ENCODE data around the gene CRADD.
"Not testable (repeated sequence)": the region's sequence is repeated elsewhere in the genome, so short reads cannot be mapped to it uniquely, and the experiment has no call there.

The CRADD gene

GRCh38 chr12:93705237-93705636, 28.1 kb downstream of the CRADD start:
- DNase-seq (ENCODE audit: low read depth in 2 of 3, low spot score in 2 of 3) = no peak

GRCh38 chr12:93706387-93706786, 29.2 kb downstream of the CRADD start:
- DNase-seq (ENCODE audit: low read depth in 2 of 3, low spot score in 2 of 3) = no peak

GRCh38 chr12:93706824-93707223, 29.6 kb downstream of the CRADD start:
- DNase-seq (ENCODE audit: low read depth in 2 of 3, low spot score in 2 of 3) = no peak

- DNase-seq (ENCODE audit: low read depth in 2 of 3, low spot score in 2 of 3) = no peak
Observed at GRCh38 chr12:93707836-93708235, 30.7 kb downstream of the CRADD start.

GRCh38 chr12:93708952-93709351, 31.8 kb downstream of the CRADD start:
- DNase-seq (ENCODE audit: low read depth in 2 of 3, low spot score in 2 of 3) = no peak

- DNase-seq (ENCODE audit: low read depth in 2 of 3, low spot score in 2 of 3) = no peak
Observed at GRCh38 chr12:93709386-93709785, 32.2 kb downstream of the CRADD start.

- DNase-seq (ENCODE audit: low read depth in 2 of 3, low spot score in 2 of 3) = no peak
Observed at GRCh38 chr12:93710574-93710926, 33.4 kb downstream of the CRADD start.

- DNase-seq (ENCODE audit: low read depth in 2 of 3, low spot score in 2 of 3) = not testable (repeated sequence)
Observed at GRCh38 chr12:93711502-93711901, 34.3 kb downstream of the CRADD start.

- DNase-seq (ENCODE audit: low read depth in 2 of 3, low spot score in 2 of 3) = no peak
Observed at GRCh38 chr12:93712200-93712599, 35.0 kb downstream of the CRADD start.

GRCh38 chr12:93713060-93713459, 35.9 kb downstream of the CRADD start:
- DNase-seq (ENCODE audit: low read depth in 2 of 3, low spot score in 2 of 3) = no peak

GRCh38 chr12:93713800-93714199, 36.6 kb downstream of the CRADD start:
- DNase-seq (ENCODE audit: low read depth in 2 of 3, low spot score in 2 of 3) = no peak

GRCh38 chr12:93714382-93714781, 37.2 kb downstream of the CRADD start:
- no peak for DNase-seq (ENCODE audit: low read depth in 2 of 3, low spot score in 2 of 3)

- DNase-seq (ENCODE audit: low read depth in 2 of 3, low spot score in 2 of 3) = no peak
Observed at GRCh38 chr12:93719710-93720109, 42.5 kb downstream of the CRADD start.

- DNase-seq (ENCODE audit: low read depth in 2 of 3, low spot score in 2 of 3) = no peak
Observed at GRCh38 chr12:93720559-93720958, 43.4 kb downstream of the CRADD start.

- DNase-seq (ENCODE audit: low read depth in 2 of 3, low spot score in 2 of 3) = no peak
Observed at GRCh38 chr12:93722179-93722578, 45.0 kb downstream of the CRADD start.

- no peak for DNase-seq (ENCODE audit: low read depth in 2 of 3, low spot score in 2 of 3)
Observed at GRCh38 chr12:93722835-93723567, 45.8 kb downstream of the CRADD start.

GRCh38 chr12:93723568-93723930, 46.4 kb downstream of the CRADD start:
- DNase-seq (ENCODE audit: low read depth in 2 of 3, low spot score in 2 of 3) = no peak

- DNase-seq (ENCODE audit: low read depth in 2 of 3, low spot score in 2 of 3) = no peak
Observed at GRCh38 chr12:93725531-93725930, 48.4 kb downstream of the CRADD start.

- DNase-seq (ENCODE audit: low read depth in 2 of 3, low spot score in 2 of 3) = no peak
Observed at GRCh38 chr12:93727195-93727811, 50.1 kb downstream of the CRADD start.

- no peak for DNase-seq (ENCODE audit: low read depth in 2 of 3, low spot score in 2 of 3)
Observed at GRCh38 chr12:93727911-93728310, 50.7 kb downstream of the CRADD start.

- no peak for DNase-seq (ENCODE audit: low read depth in 2 of 3, low spot score in 2 of 3)
Observed at GRCh38 chr12:93729934-93730333, 52.8 kb downstream of the CRADD start.

GRCh38 chr12:93733358-93733757, 56.2 kb downstream of the CRADD start:
- no peak for DNase-seq (ENCODE audit: low read depth in 2 of 3, low spot score in 2 of 3)

- DNase-seq (ENCODE audit: low read depth in 2 of 3, low spot score in 2 of 3) = no peak
Observed at GRCh38 chr12:93733928-93734327, 56.8 kb downstream of the CRADD start.

Measured in activated CD8-positive, alpha-beta memory T cell treated with anti-CD3 and anti-CD28 coated beads for 48 hours (primary cell).